ENCODE measurements around the gene EFCAB14.
"Not testable (repeated sequence)": the region's sequence is repeated elsewhere in the genome, so short reads cannot be mapped to it uniquely, and the experiment has no call there.

EFCAB14 gene

GRCh38 chr1:46718340-46718726 is 581 bp downstream of the EFCAB14 start:
- peaks cover 5% of the 10 kb centered on the region for H3K36me3 ChIP-seq (ENCODE audit: control insufficient read depth, insufficient read depth, low read length)
- peak overlapping the region; percentile 92 for H3K4me3 ChIP-seq (ENCODE audit: low read length)
- H3K27me3 ChIP-seq (ENCODE audit: control insufficient read depth, insufficient read depth, low read length) = no peaks in the 10 kb centered on the region
- H3K9ac ChIP-seq (ENCODE audit: low read length) = peak overlapping the region; percentile 70
- peak overlapping the region; percentile 77 for H3K27ac ChIP-seq (ENCODE audit: low read depth, low read length)
- peaks cover 19% of the 10 kb centered on the region for H3K4me1 ChIP-seq (ENCODE audit: control insufficient read depth, insufficient read depth, low read length)

GRCh38 chr1:46717654-46718053 is 1.3 kb downstream of the EFCAB14 start:
- H3K27ac ChIP-seq (ENCODE audit: low read depth, low read length) = no peak overlapping the region
- H3K4me3 ChIP-seq (ENCODE audit: low read length) = peak overlapping the region; percentile 92
- peaks cover 8% of the 10 kb centered on the region for H3K36me3 ChIP-seq (ENCODE audit: control insufficient read depth, insufficient read depth, low read length)
- H3K4me1 ChIP-seq (ENCODE audit: control insufficient read depth, insufficient read depth, low read length) = peaks cover 19% of the 10 kb centered on the region
- H3K9ac ChIP-seq (ENCODE audit: low read length) = peak overlapping the region; percentile 10
- no peaks in the 10 kb centered on the region for H3K27me3 ChIP-seq (ENCODE audit: control insufficient read depth, insufficient read depth, low read length)

GRCh38 chr1:46714976-46715375 is 3.9 kb downstream of the EFCAB14 start:
- H3K36me3 ChIP-seq (ENCODE audit: control insufficient read depth, insufficient read depth, low read length) = peaks cover 8% of the 10 kb centered on the region
- H3K4me3 ChIP-seq (ENCODE audit: low read length) = no peak overlapping the region
- H3K27ac ChIP-seq (ENCODE audit: low read depth, low read length) = no peak overlapping the region
- no peaks in the 10 kb centered on the region for H3K27me3 ChIP-seq (ENCODE audit: control insufficient read depth, insufficient read depth, low read length)
- H3K4me1 ChIP-seq (ENCODE audit: control insufficient read depth, insufficient read depth, low read length) = peaks cover 19% of the 10 kb centered on the region
- H3K9ac ChIP-seq (ENCODE audit: low read length) = no peak overlapping the region

GRCh38 chr1:46708121-46708520 is 10.8 kb downstream of the EFCAB14 start:
- Histone ChIP-seq H3K4me3 (ENCODE audit: low read length) (no peak overlapping the region), H3K27ac (ENCODE audit: low read depth, low read length) (no peak overlapping the region), H3K4me1 (ENCODE audit: control insufficient read depth, insufficient read depth, low read length) (no peaks in the 10 kb centered on the region), H3K27me3 (ENCODE audit: control insufficient read depth, insufficient read depth, low read length) (no peaks in the 10 kb centered on the region), H3K9ac (ENCODE audit: low read length) (no peak overlapping the region), H3K36me3 (ENCODE audit: control insufficient read depth, insufficient read depth, low read length) (peaks cover 8% of the 10 kb centered on the region)

GRCh38 chr1:46705408-46705807 is 13.5 kb downstream of the EFCAB14 start:
- Histone ChIP-seq H3K36me3 (ENCODE audit: control insufficient read depth, insufficient read depth, low read length) (peaks cover 6% of the 10 kb centered on the region), H3K27ac (ENCODE audit: low read depth, low read length) (no peak overlapping the region)

GRCh38 chr1:46703927-46704641 is 14.8 kb downstream of the EFCAB14 start:
- Histone ChIP-seq H3K4me1 (ENCODE audit: control insufficient read depth, insufficient read depth, low read length) (no peaks in the 10 kb centered on the region), H3K9ac (ENCODE audit: low read length) (no peak overlapping the region), H3K27ac (ENCODE audit: low read depth, low read length) (no peak overlapping the region), H3K4me3 (ENCODE audit: low read length) (no peak overlapping the region), H3K36me3 (ENCODE audit: control insufficient read depth, insufficient read depth, low read length) (peaks cover 6% of the 10 kb centered on the region), H3K27me3 (ENCODE audit: control insufficient read depth, insufficient read depth, low read length) (no peaks in the 10 kb centered on the region)

More at GRCh38 chr1:46705408-46705807, 13.5 kb downstream of the EFCAB14 start:
- H3K4me1 ChIP-seq (ENCODE audit: control insufficient read depth, insufficient read depth, low read length) = no peaks in the 10 kb centered on the region
- H3K27me3 ChIP-seq (ENCODE audit: control insufficient read depth, insufficient read depth, low read length) = no peaks in the 10 kb centered on the region
- no peak overlapping the region for H3K9ac ChIP-seq (ENCODE audit: low read length)
- no peak overlapping the region for H3K4me3 ChIP-seq (ENCODE audit: low read length)

GRCh38 chr1:46699666-46700065 is 19.2 kb downstream of the EFCAB14 start:
- H3K36me3 ChIP-seq (ENCODE audit: control insufficient read depth, insufficient read depth, low read length) = peaks cover 6% of the 10 kb centered on the region
- H3K9ac ChIP-seq (ENCODE audit: low read length) = no peak overlapping the region
- H3K4me3 ChIP-seq (ENCODE audit: low read length) = no peak overlapping the region
- no peak overlapping the region for H3K27ac ChIP-seq (ENCODE audit: low read depth, low read length)
- no peaks in the 10 kb centered on the region for H3K4me1 ChIP-seq (ENCODE audit: control insufficient read depth, insufficient read depth, low read length)
- no peaks in the 10 kb centered on the region for H3K27me3 ChIP-seq (ENCODE audit: control insufficient read depth, insufficient read depth, low read length)

GRCh38 chr1:46697053-46697452 is 21.9 kb downstream of the EFCAB14 start:
- Histone ChIP-seq H3K4me1 (ENCODE audit: control insufficient read depth, insufficient read depth, low read length) (peaks cover 4% of the 10 kb centered on the region), H3K36me3 (ENCODE audit: control insufficient read depth, insufficient read depth, low read length) (peaks cover 6% of the 10 kb centered on the region), H3K27ac (ENCODE audit: low read depth, low read length) (no peak overlapping the region), H3K9ac (ENCODE audit: low read length) (no peak overlapping the region), H3K27me3 (ENCODE audit: control insufficient read depth, insufficient read depth, low read length) (no peaks in the 10 kb centered on the region), H3K4me3 (ENCODE audit: low read length) (no peak overlapping the region)

- peaks cover 16% of the 10 kb centered on the region for H3K36me3 ChIP-seq (ENCODE audit: control insufficient read depth, insufficient read depth, low read length)
- H3K4me3 ChIP-seq (ENCODE audit: low read length); H3K27ac ChIP-seq (ENCODE audit: low read depth, low read length); H3K4me1 ChIP-seq (ENCODE audit: control insufficient read depth, insufficient read depth, low read length); H3K9ac ChIP-seq (ENCODE audit: low read length); H3K27me3 ChIP-seq (ENCODE audit: control insufficient read depth, insufficient read depth, low read length): not testable (repeated sequence)
These were observed 24.2 kb downstream of the EFCAB14 start for GRCh38 chr1:46694676-46695075.

GRCh38 chr1:46692811-46693770 is 25.8 kb downstream of the EFCAB14 start:
- no peak overlapping the region for H3K27ac ChIP-seq (ENCODE audit: low read depth, low read length)

GRCh38 chr1:46691997-46692790 is 26.7 kb downstream of the EFCAB14 start:
- H3K4me1 ChIP-seq (ENCODE audit: control insufficient read depth, insufficient read depth, low read length) = peaks cover 6% of the 10 kb centered on the region
- H3K27me3 ChIP-seq (ENCODE audit: control insufficient read depth, insufficient read depth, low read length) = no peaks in the 10 kb centered on the region
- H3K36me3 ChIP-seq (ENCODE audit: control insufficient read depth, insufficient read depth, low read length) = peaks cover 21% of the 10 kb centered on the region
- H3K9ac ChIP-seq (ENCODE audit: low read length) = no peak overlapping the region
- H3K27ac ChIP-seq (ENCODE audit: low read depth, low read length) = no peak overlapping the region
- no peak overlapping the region for H3K4me3 ChIP-seq (ENCODE audit: low read length)

More at GRCh38 chr1:46692811-46693770, 25.8 kb downstream of the EFCAB14 start:
- no peak overlapping the region for H3K4me3 ChIP-seq (ENCODE audit: low read length)
- no peaks in the 10 kb centered on the region for H3K27me3 ChIP-seq (ENCODE audit: control insufficient read depth, insufficient read depth, low read length)
- no peak overlapping the region for H3K9ac ChIP-seq (ENCODE audit: low read length)
- H3K36me3 ChIP-seq (ENCODE audit: control insufficient read depth, insufficient read depth, low read length) = peaks cover 21% of the 10 kb centered on the region
- peaks cover 6% of the 10 kb centered on the region for H3K4me1 ChIP-seq (ENCODE audit: control insufficient read depth, insufficient read depth, low read length)

GRCh38 chr1:46690931-46691421 is 27.9 kb downstream of the EFCAB14 start:
- Histone ChIP-seq H3K4me3 (ENCODE audit: low read length) (no peak overlapping the region), H3K9ac (ENCODE audit: low read length) (no peak overlapping the region), H3K4me1 (ENCODE audit: control insufficient read depth, insufficient read depth, low read length) (peaks cover 6% of the 10 kb centered on the region), H3K27me3 (ENCODE audit: control insufficient read depth, insufficient read depth, low read length) (no peaks in the 10 kb centered on the region), H3K27ac (ENCODE audit: low read depth, low read length) (no peak overlapping the region), H3K36me3 (ENCODE audit: control insufficient read depth, insufficient read depth, low read length) (peaks cover 19% of the 10 kb centered on the region)

Data from rectal smooth muscle tissue (tissue), 1 donor.